ENCODE measurements around the gene LGI1.

LGI1 gene

DNA sequence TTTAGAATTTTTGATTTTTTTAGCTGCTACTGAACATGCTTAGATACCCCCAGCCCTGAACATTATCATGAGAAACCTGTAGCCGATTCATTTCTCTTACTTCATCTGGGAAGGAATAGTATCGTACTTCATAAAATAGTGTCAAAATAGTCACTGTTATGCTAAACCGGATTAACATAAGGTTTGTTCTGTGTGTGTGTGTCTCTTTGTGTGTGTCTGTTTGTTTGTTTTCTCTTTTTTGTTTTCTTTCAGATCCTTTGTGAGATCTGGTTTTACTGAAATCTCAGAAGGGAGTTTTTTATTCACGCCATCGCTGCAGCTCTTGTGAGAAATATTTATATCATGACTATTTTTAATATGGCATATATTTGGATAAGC lies 761 bp downstream of the LGI1 start:
- in situ Hi-C loops (cut with MboI; ENCODE audit: low sequenced_read_pairs, unreplicated experiment) = no loop called here

DNA sequence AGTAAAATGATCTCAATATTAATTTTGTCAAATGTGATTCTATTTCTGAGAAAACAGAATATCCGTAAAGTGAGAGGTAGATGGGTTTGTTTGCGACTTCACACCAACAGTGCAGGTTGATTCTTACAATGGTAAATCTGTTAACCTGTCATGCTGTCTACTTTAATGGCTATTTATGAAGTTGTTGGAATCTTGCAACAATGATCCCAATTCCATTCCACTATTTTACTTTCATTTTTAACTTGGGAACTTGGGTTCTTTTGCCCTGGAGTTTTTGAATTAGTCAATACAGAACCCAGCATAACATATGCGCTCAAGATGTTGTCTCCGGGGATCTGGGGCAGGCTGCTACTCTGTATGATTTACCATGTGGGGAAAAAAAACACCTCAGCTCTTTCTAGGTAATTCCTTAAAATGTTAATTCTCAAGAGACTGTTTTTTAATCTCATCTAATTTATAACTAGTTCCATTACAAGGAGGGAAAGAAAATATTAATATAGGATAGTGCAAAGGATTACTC lies 1.2 kb downstream of the LGI1 start:
- in situ Hi-C loops (cut with MboI; ENCODE audit: low sequenced_read_pairs, unreplicated experiment) = no loop called here
- TF ChIP-seq, protein P1, sequence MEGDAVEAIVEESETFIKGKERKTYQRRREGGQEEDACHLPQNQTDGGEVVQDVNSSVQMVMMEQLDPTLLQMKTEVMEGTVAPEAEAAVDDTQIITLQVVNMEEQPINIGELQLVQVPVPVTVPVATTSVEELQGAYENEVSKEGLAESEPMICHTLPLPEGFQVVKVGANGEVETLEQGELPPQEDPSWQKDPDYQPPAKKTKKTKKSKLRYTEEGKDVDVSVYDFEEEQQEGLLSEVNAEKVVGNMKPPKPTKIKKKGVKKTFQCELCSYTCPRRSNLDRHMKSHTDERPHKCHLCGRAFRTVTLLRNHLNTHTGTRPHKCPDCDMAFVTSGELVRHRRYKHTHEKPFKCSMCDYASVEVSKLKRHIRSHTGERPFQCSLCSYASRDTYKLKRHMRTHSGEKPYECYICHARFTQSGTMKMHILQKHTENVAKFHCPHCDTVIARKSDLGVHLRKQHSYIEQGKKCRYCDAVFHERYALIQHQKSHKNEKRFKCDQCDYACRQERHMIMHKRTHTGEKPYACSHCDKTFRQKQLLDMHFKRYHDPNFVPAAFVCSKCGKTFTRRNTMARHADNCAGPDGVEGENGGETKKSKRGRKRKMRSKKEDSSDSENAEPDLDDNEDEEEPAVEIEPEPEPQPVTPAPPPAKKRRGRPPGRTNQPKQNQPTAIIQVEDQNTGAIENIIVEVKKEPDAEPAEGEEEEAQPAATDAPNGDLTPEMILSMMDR (IDR thresholded peaks at IDR 0.05; ENCODE audit: borderline replicate concordance, control extremely low read depth, extremely low read depth, insufficient read depth, missing control alignments) = no peak
- no peak for DNase-seq (ENCODE audit: low spot score)

More for the DNA sequence above, 761 bp downstream of the LGI1 start:
- TF ChIP-seq, protein P1 (IDR thresholded peaks at IDR 0.05; ENCODE audit: borderline replicate concordance, control extremely low read depth, extremely low read depth, insufficient read depth, missing control alignments) = no peak
- no peak for DNase-seq (ENCODE audit: low spot score)

DNA sequence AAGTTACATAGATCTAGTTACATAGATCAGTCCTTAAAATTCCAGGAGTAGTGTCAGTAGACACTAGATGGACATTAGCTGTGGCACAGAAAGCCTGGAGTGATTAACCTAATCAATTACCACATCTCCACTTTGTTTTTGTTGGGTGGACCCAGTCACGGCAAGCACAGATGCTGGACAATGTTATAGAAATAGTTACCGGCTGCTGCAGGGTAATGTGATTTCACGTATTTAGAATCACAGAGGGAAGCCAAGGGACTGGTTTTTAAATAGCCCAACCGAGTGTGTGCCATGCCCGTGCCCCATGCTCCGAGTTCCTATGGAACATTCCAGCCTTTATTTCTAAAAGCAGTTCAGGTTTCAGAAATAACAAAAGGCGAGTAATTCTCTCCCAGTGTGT lies 2.8 kb downstream of the LGI1 start:
- TF ChIP-seq, protein P1 (IDR thresholded peaks at IDR 0.05; ENCODE audit: borderline replicate concordance, control extremely low read depth, extremely low read depth, insufficient read depth, missing control alignments) = no peak
- no peak for DNase-seq (ENCODE audit: low spot score)
- in situ Hi-C loops (cut with MboI; ENCODE audit: low sequenced_read_pairs, unreplicated experiment) = no loop called here

DNA sequence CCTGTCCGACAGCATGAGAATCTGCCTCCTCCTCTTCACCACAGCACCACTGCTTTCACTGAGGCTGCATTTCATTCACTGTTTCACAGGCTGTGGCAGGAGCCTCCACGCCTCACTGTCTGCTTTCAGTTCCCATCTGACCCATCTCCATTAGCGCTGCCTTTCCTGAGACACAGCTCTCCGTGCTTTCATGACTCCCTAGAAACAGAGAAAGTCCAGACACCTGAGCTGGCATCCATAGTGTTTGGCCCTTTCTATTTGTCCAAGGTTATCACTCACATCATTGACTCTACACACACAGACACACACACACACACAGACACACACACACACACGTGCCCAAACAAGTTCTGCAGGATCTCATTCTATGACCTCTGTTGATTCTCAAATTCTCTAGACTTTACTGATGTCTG lies 5.2 kb downstream of the LGI1 start:
- in situ Hi-C loops (cut with MboI; ENCODE audit: low sequenced_read_pairs, unreplicated experiment) = no loop called here
- DNase-seq (ENCODE audit: low spot score) = peak; percentile 33
- TF ChIP-seq, protein P1 (IDR thresholded peaks at IDR 0.05; ENCODE audit: borderline replicate concordance, control extremely low read depth, extremely low read depth, insufficient read depth, missing control alignments) = no peak

DNA sequence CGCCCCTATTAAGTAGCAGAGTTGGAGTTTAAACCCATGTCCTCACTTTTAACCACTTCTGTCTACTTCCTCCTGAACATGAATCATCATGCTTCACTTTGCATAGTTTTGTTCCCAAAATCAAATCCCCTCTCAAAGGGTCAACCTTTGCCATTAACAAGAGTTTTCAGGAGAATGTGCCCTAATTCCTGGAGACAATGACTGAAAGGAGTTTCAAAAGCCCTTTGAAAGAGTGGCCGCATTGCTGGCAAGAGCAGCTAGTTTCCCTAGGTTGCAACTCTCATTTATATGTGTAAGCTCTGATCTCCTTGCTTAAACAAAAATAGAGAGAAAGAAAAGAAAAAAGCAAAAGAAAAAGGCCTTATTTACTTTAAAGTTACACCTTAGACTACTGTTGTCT lies 9.2 kb downstream of the LGI1 start:
- in situ Hi-C loops (cut with MboI; ENCODE audit: low sequenced_read_pairs, unreplicated experiment) = no loop called here
- TF ChIP-seq, protein P1 (IDR thresholded peaks at IDR 0.05; ENCODE audit: borderline replicate concordance, control extremely low read depth, extremely low read depth, insufficient read depth, missing control alignments) = no peak
- no peak for DNase-seq (ENCODE audit: low spot score)

DNA sequence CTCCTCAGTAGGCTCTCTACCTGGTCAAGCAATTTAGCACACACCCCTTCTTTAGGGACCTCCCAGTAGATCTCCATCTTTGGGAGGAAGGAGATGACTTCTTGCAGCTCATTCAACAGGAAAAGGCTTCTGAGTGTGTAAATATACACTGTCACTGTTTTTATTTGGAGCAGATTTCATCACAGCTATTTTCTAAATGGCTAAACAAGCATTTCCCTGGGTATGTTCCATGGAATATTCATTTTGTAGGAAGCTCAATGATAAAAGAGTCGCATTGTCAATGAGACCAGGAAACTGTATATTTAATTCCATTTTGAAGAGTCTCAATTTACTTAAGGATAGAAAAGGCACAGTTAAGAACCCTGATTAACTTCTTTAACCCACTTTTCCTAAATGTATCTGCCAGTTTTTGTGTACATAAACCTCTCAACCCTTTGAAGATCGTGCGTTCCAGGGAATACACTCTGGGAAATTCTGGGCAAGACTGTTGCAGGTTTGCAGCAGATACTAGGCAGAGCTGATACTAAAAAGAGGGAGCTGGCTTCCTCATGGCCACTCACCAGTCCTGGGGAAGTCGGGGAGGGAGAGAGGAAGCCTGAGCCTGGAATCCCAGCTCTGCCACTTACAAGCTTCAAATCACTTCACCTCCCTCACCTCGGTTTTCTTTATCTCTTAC lies 10.1 kb downstream of the LGI1 start:
- TF ChIP-seq, protein P1 (IDR thresholded peaks at IDR 0.05; ENCODE audit: borderline replicate concordance, control extremely low read depth, extremely low read depth, insufficient read depth, missing control alignments) = no peak
- in situ Hi-C loops (cut with MboI; ENCODE audit: low sequenced_read_pairs, unreplicated experiment) = no loop called here
- DNase-seq (ENCODE audit: low spot score) = no peak

Data from GM13976 (cell line).